Thyroid gland (tissue), 4 donors: ENCODE results near the gene DCPS.

ENCODE experiments used
- POLR2A ChIP-seq, 2 donors: fragments of 450-650 bp; IDR thresholded peaks; one replicate each; pipeline ENCODE4 v1.6.1; 2017; ENCODE audit warnings: antibody characterized with exemption in 2 of 2, mild to moderate bottlenecking in 2 of 2, moderate library complexity in 1 of 2
- TF ChIP-seq, protein P1 (sequence below), 6 experiments: fragments of 200-600 bp in 3 of 6; fragments of 450-650 bp in 3 of 6; sonication (generic) in 3 of 6; IDR thresholded peaks; one replicate each; pipeline ENCODE4 v1.5.1; 2016 to 2019; ENCODE audit warnings: antibody characterized with exemption in 6 of 6, mild to moderate bottlenecking in 2 of 6, inconsistent platforms in 1 of 6, moderate library complexity in 1 of 6

DNA sequence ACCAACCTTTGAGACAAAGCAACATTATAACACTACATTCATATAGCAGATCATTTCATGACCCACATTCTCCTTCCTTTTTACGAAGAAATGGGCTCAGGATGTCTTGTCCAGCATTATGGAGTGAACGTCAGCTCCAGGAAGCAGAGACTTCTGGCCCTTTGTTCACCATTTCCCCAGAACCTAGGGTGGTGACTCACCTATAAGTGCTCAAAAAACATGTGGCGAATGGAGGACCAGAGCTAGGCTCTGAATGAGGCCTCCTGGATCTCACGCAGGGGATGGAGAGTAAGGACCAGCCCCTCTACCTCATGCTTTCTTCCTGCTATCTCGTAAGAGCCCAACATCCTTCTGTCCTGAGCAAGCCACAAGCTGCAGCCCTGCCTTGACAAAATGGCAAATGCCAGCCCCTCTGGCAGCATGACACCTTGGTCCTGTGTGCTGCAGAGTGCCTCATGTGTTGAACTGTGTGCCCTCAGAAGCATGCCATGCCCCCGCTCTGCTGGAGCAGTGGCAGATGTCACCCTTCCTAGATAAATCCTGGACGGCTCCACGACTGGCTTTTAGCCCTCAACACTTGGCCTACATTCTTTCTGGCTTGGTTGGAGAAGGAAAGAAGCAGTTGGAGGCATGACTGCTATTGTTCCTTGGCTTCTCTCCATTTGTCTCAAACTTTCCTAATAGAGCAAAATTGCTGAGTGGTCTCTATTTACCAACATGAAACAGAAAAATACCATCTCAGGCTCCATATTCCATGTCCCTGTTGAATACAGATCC is 45.1 kb downstream of the DCPS start:
- TF ChIP-seq, protein P1, sequence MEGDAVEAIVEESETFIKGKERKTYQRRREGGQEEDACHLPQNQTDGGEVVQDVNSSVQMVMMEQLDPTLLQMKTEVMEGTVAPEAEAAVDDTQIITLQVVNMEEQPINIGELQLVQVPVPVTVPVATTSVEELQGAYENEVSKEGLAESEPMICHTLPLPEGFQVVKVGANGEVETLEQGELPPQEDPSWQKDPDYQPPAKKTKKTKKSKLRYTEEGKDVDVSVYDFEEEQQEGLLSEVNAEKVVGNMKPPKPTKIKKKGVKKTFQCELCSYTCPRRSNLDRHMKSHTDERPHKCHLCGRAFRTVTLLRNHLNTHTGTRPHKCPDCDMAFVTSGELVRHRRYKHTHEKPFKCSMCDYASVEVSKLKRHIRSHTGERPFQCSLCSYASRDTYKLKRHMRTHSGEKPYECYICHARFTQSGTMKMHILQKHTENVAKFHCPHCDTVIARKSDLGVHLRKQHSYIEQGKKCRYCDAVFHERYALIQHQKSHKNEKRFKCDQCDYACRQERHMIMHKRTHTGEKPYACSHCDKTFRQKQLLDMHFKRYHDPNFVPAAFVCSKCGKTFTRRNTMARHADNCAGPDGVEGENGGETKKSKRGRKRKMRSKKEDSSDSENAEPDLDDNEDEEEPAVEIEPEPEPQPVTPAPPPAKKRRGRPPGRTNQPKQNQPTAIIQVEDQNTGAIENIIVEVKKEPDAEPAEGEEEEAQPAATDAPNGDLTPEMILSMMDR (IDR thresholded peaks at IDR 0.05): no peak
- no peak for TF ChIP-seq POLR2A (IDR thresholded peaks at IDR 0.05)
